Upper lobe of left lung (tissue), 6 donors: ENCODE results near the gene SPEF2. TPM values are rescaled to one million over a fixed set of nuclear protein-coding genes. Genes with fewer than 3 reads are reported as not detected.

Experiments used
- ATAC-seq, 2 donors: fragments of 200-7000 bp; cut with Tn5 transposase; one replicate each; pipeline ENCODE4 v1.9.1; 2022; ENCODE audit warnings: mild to moderate bottlenecking in 2 of 2, moderate library complexity in 2 of 2; ENCODE audit not compliant: low FRiP score in 2 of 2
- DNase-seq, 2 donors: peaks; one replicate each; pipeline ENCODE4 v3.0.0-alpha.2; 2019 to 2020
- H3K27ac ChIP-seq, 4 donors: fragments of 200-600 bp; sonication (generic); one replicate each; pipeline ENCODE4 v1.5.1; 2016 to 2019
- H3K27me3 ChIP-seq, 4 donors: fragments of 200-600 bp; sonication (generic); one replicate each; pipeline ENCODE4 v1.5.1; 2017 to 2019
- H3K36me3 ChIP-seq, 4 donors: fragments of 200-600 bp; sonication (generic); one replicate each; pipeline ENCODE4 v1.5.1; 2016 to 2019
- H3K4me1 ChIP-seq, 4 donors: fragments of 200-600 bp; sonication (generic); one replicate each; pipeline ENCODE4 v1.5.1; 2018 to 2019
- H3K4me3 ChIP-seq, 4 donors: fragments of 200-600 bp; sonication (generic); one replicate each; pipeline ENCODE4 v1.5.1; 2017 to 2019; ENCODE audit warnings: mild to moderate bottlenecking in 2 of 4, moderate library complexity in 1 of 4
- H3K9me3 ChIP-seq, 4 donors: fragments of 200-600 bp; sonication (generic); one replicate each; pipeline ENCODE4 v1.5.1; 2018 to 2019
- CTCF ChIP-seq, 6 experiments: fragments of 450-650 bp in 4 of 6; fragments of 200-600 bp in 2 of 6; sonication (generic) in 2 of 6; IDR thresholded peaks; one replicate each; pipeline ENCODE4 v1.5.1; 2016 to 2019; ENCODE audit warnings: antibody characterized with exemption in 6 of 6
- EP300 ChIP-seq, 4 donors: sonication (generic); formaldehyde crosslinking; IDR thresholded peaks; one replicate each; pipeline ENCODE4 v1.5.1; 2017; ENCODE audit warnings: antibody characterized with exemption in 4 of 4, control low read depth in 2 of 4
- POLR2A ChIP-seq, 4 donors: fragments of 450-650 bp; IDR thresholded peaks; one replicate each; pipeline ENCODE4 v1.5.1; 2016 to 2017; ENCODE audit warnings: antibody characterized with exemption in 4 of 4, mild to moderate bottlenecking in 2 of 4
- POLR2AphosphoS5 ChIP-seq, 2 donors: sonication (generic); formaldehyde crosslinking; IDR thresholded peaks; one replicate each; pipeline ENCODE4 v1.5.1; 2017; ENCODE audit warnings: antibody characterized with exemption in 2 of 2
- WGBS, 2 donors: methylation state at CpG; one replicate each; pipeline ENCODE4 v1.1.5; 2017 to 2018; 5-methylcytosine and 5-hydroxymethylcytosine counted together
- small RNA-seq, 4 donors: library from RNA; depleted of rRNA; stranded (forward); fragments of <200 nt; gene quantifications; one replicate each; pipeline ENCODE3, GENCODE V24; 2016
- total RNA-seq, 6 donors: library from RNA; depleted of rRNA in 4 of 6; stranded (reverse); fragments of >200 nt in 4 of 6; gene quantifications; one replicate each; pipeline versions ENCODE4 v1.1.0 to v1.2.1, GENCODE V29; 2016 to 2021
- donor health status: DM: no; HTN: no; CAD: no; lungs with moderate emphysema.
- donor health status: DM: no; HTN: yes; CAD: no; lungs with severe emphysema.

SPEF2 gene
- total RNA-seq, 6 donors from 2014 or later: 6.6 to 95.3 (median 13.9) TPM

DNA sequence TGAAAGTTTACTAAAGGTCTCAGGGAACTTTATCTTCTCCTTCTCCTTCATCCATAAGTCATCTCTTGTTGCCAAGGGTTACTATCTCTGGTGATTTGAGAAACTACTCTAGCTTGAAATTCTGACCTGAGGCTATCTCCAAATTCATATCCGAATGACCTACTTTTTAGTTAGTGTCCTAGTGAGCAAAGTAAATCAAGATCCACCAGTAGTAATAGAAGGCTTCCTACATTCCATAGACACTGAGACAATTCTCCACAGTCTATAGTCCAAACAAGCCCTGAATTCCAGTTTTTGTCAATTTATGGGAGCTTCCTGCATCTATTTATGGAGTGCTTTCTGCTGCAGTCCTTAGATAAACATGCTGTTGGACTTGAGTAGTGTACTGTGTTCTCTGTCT is 244.1 kb downstream of the SPEF2 start:
- no peak for TF ChIP-seq POLR2A (IDR thresholded peaks at IDR 0.05)
- no peak for TF ChIP-seq POLR2AphosphoS5 (IDR thresholded peaks at IDR 0.05)
- Histone ChIP-seq H3K4me1 (peaks cover 0 to 10% (median 3%) of the 10 kb centered on the region in 4 donors), H3K27ac (peak overlapping the region in 2 of 4 donors; percentile 81 to 92), H3K9me3 (no peaks in the 10 kb centered on the region), H3K27me3 (no peaks in the 10 kb centered on the region), H3K4me3 (peak overlapping the region in 2 of 4 donors; percentile 3 to 46), H3K36me3 (peaks cover 0 to 11% (median 2%) of the 10 kb centered on the region in 4 donors)
- DNase-seq (no peak), ATAC-seq (no peak)
- 73 to 92% methylated on average over 1 of the region's 1 CpG for WGBS, 2 donors

DNA sequence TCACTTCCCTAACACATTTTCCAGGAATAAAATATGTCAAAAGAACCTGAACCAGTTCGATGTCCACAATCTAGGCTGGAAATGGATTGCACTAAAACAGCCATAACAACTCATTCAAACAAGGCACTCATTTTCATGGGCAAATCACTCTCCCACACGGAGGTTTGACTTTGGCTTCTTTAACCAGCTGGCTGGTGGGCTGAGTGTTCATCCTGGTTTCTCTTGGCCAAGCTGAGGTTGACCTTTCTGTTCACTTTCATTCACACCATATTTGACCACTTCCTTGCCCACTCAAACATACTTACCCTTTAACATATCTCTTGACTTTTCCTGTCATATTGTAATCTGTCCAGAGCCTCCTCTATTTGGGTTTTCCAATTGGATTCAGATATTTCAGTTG is 244.5 kb downstream of the SPEF2 start:
- ATAC-seq (no peak), DNase-seq (no peak)
- Histone ChIP-seq H3K4me3 (peak overlapping the region in 2 of 4 donors; percentile 3 to 46), H3K9me3 (no peaks in the 10 kb centered on the region), H3K27me3 (no peaks in the 10 kb centered on the region), H3K36me3 (peaks cover 0 to 11% (median 2%) of the 10 kb centered on the region in 4 donors), H3K4me1 (peaks cover 0 to 10% (median 3%) of the 10 kb centered on the region in 4 donors), H3K27ac (peak overlapping the region in 2 of 4 donors; percentile 81 to 92)
- TF ChIP-seq CTCF (IDR thresholded peaks at IDR 0.05) (no peak), POLR2A (IDR thresholded peaks at IDR 0.05) (no peak), EP300 (IDR thresholded peaks at IDR 0.05) (no peak), POLR2AphosphoS5 (IDR thresholded peaks at IDR 0.05) (no peak)
- 45 to 56% methylated on average over 2 of the region's 2 CpGs for WGBS, 2 donors

DNA sequence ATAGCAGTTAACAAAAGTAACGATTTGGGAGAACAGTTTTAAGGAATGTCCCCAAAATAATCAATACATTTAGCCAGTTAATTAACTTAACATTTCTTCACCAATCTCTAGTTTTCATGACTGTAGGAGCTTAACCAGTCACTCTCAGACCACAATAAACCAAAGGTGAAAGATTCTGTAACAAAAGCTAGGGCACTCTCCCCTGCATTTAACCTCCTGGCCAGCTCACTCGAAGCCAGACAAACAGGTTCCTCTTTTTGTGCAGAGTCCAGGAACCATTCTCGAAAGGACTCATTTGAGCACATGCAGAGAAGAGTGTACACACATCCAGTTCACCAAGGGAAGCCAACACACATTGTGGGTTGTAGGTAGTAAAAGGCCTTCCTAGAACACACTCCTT is 245.5 kb downstream of the SPEF2 start:
- peaks cover 0 to 14% (median 2%) of the 10 kb centered on the region in 4 donors for H3K36me3 ChIP-seq
- no peaks in the 10 kb centered on the region for H3K27me3 ChIP-seq
- DNase-seq: no peak
- 44 to 68% methylated on average over 3 of the region's 3 CpGs for WGBS, 2 donors
- H3K27ac ChIP-seq: peak overlapping the region in 2 of 4 donors; percentile 8 to 81
- peak overlapping the region in 2 of 4 donors; percentile 1 to 46 for H3K4me3 ChIP-seq
- no peaks in the 10 kb centered on the region for H3K9me3 ChIP-seq
- peak in 1 of 2 donors; percentile 40 for ATAC-seq
- TF ChIP-seq POLR2AphosphoS5 (IDR thresholded peaks at IDR 0.05) (no peak), CTCF (IDR thresholded peaks at IDR 0.05) (no peak), EP300 (IDR thresholded peaks at IDR 0.05) (no peak), POLR2A (IDR thresholded peaks at IDR 0.05) (no peak)
- peaks cover 0 to 10% (median 3%) of the 10 kb centered on the region in 4 donors for H3K4me1 ChIP-seq

Small RNA genes within 50 kb of the gene (small RNA-seq; reads per million reads assigned to genes)
- 0 reads per million in 4 donors for gene RNU7-130P

Other genes starting within 250 kb of the SPEF2 start
- gene IL7R, start 239.0 kb downstream of the SPEF2 start, total RNA-seq: 100 to 1,000 TPM in 2 of 6 donors, 10 to 100 TPM in 4; 86.8 to 139 (median 94.7) TPM